ENCODE data around the gene NKAIN2.

NKAIN2 gene

DNA sequence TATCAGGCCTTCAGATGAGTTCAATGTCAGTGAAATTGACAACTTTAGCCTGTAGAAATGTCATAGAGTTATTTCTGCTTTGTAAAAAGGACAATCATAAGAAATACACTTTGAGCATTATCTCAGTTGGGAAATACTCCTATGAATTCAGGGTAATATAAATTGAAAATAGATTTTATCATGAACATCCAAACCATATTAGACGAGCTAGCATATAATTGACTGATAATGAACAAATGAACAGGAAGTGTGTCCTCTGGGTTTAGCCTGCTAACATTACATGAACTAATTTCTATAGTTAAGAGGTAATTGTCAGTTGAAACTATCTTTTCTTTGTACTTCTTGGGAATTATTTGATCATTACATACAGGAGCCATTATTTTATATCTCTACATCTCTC lies 689.6 kb downstream of the NKAIN2 start:
- DNase-seq (ENCODE audit: low read depth), result no peak
- TF ChIP-seq, protein P1, sequence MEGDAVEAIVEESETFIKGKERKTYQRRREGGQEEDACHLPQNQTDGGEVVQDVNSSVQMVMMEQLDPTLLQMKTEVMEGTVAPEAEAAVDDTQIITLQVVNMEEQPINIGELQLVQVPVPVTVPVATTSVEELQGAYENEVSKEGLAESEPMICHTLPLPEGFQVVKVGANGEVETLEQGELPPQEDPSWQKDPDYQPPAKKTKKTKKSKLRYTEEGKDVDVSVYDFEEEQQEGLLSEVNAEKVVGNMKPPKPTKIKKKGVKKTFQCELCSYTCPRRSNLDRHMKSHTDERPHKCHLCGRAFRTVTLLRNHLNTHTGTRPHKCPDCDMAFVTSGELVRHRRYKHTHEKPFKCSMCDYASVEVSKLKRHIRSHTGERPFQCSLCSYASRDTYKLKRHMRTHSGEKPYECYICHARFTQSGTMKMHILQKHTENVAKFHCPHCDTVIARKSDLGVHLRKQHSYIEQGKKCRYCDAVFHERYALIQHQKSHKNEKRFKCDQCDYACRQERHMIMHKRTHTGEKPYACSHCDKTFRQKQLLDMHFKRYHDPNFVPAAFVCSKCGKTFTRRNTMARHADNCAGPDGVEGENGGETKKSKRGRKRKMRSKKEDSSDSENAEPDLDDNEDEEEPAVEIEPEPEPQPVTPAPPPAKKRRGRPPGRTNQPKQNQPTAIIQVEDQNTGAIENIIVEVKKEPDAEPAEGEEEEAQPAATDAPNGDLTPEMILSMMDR (IDR thresholded peaks at IDR 0.05; ENCODE audit: insufficient read depth, low read depth, low read length, missing control alignments), result no peak
- no peak overlapping the region for H3K4me3 ChIP-seq (ENCODE audit: low read depth, low read length)

DNA sequence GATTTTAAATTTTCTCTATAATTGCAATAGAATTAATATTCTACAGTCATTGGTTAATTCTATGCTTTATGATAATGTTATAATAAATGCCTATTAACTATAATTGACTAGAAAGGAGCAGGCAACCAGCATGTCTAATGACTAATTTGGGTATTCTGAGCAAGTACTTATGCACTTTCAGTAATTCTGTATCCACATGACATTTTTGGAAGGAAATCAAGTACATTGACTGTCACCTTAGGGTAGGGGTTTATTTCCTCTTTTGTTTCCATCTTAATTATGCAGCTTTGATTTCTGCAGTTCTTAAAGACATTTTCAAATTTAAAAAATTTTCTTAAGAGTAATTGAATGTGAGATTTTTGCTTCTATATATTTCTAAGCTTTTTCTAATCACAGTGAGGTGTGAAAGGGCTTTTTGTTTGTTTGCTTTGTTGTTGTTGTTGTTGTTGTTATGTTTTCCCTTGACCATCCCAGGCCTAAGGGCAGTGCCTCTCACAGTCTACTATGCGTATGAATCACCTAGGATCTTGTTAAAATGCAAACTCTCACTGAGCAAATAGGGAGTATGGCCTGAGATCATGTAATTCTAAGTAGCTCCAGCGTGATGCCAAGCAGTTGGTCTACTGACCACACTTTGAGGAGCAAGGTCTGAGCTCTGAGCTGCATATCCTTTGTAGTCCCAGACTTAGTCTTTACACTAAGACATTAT lies 691.4 kb downstream of the NKAIN2 start:
- no peak overlapping the region for H3K4me3 ChIP-seq (ENCODE audit: low read depth, low read length)
- no peak for DNase-seq (ENCODE audit: low read depth)
- TF ChIP-seq, protein P1 (IDR thresholded peaks at IDR 0.05; ENCODE audit: insufficient read depth, low read depth, low read length, missing control alignments), result no peak

DNA sequence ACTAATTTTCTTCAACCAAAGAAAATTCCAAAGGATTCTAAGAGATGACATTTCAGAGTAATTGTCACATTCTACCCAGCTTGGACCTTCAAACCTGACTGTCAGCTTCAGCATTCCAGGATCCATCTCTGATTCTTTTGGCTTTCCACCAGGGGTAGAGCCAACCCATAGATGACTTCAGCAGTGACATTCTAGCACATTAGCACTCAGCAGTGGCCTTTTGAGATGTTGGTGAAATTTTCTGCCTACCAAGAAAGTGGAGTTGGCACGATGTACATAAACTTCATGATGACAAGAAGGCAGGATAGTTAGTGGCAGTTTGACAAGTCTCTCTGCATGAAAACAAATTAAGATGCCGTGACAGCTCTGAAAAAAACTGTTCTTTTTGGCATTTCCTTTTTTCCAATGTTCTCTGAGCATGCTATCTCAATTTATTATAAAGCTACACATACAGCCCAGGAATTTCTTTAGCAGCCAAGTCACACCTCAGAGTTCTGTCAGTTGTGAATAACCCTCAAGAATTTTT lies 692.1 kb downstream of the NKAIN2 start:
- H3K4me3 ChIP-seq (ENCODE audit: low read depth, low read length), result no peak overlapping the region
- no peak for DNase-seq (ENCODE audit: low read depth)
- TF ChIP-seq, protein P1 (IDR thresholded peaks at IDR 0.05; ENCODE audit: insufficient read depth, low read depth, low read length, missing control alignments), result no peak

DNA sequence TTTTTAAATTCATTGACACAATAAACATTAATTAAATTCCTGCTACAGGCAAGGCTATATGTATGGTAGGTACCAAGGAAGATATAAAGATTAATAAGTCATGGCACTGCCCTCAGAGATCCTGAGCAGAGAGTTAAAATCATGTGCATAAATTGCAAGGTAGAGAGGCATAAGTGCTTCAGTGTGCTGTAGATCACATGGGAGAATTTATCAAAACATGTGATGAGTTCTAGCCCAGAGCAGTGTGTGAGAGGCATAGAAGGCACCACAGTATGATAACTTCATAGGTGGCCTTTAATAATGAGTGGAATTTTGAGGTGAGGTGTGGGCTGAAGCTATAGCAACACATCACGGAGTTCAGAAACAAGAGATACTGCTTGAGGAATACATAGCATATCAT lies 692.7 kb downstream of the NKAIN2 start:
- DNase-seq (ENCODE audit: low read depth), result no peak
- no peak overlapping the region for H3K4me3 ChIP-seq (ENCODE audit: low read depth, low read length)
- TF ChIP-seq, protein P1 (IDR thresholded peaks at IDR 0.05; ENCODE audit: insufficient read depth, low read depth, low read length, missing control alignments), result no peak

DNA sequence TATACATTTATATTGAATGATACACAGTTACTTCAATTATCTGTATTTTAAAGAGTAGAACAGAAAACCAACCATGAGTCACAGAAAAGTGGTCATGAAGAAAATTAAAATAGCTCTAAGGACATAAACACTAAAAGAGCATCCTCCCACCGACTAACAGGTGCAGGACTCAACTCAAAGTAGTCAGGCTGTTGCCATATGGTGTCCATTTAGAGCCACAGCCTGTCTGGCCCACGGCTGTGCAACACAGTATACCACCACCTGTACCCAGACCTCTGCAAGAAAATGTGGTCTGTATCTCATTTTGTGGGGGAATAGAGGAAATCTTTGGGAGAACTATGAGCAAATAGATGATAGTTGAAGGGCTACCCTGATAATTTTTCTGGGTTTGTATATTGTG lies 708.8 kb downstream of the NKAIN2 start:
- no peak overlapping the region for H3K4me3 ChIP-seq (ENCODE audit: low read depth, low read length)
- DNase-seq (ENCODE audit: low read depth), result no peak
- TF ChIP-seq, protein P1 (IDR thresholded peaks at IDR 0.05; ENCODE audit: insufficient read depth, low read depth, low read length, missing control alignments), result no peak

GRCh38 chr6:124517339-124517738 lies 713.7 kb downstream of the NKAIN2 start:
- TF ChIP-seq, protein P1 (IDR thresholded peaks at IDR 0.05; ENCODE audit: insufficient read depth, low read depth, low read length, missing control alignments), result no peak
- no peak overlapping the region for H3K4me3 ChIP-seq (ENCODE audit: low read depth, low read length)
- no peak for DNase-seq (ENCODE audit: low read depth)

- H3K4me3 ChIP-seq (ENCODE audit: low read depth, low read length), result no peak overlapping the region
- TF ChIP-seq, protein P1 (IDR thresholded peaks at IDR 0.05; ENCODE audit: insufficient read depth, low read depth, low read length, missing control alignments), result no peak
- DNase-seq (ENCODE audit: low read depth), result no peak
These were observed 716.8 kb downstream of the NKAIN2 start for GRCh38 chr6:124520514-124520913.

All from GM12865 (cell line).